HK-2 (cell line): ENCODE results near the gene CBX2.
"Not testable (repeated sequence)": the region's sequence is repeated elsewhere in the genome, so short reads cannot be mapped to it uniquely, and the experiment has no call there.

Experiments used
- DNase-seq: peaks from one replicate; pipeline ENCODE4 v3.0.0-alpha.2; 2018; ENCODE audit not compliant: unreplicated experiment

Gene CBX2

DNA sequence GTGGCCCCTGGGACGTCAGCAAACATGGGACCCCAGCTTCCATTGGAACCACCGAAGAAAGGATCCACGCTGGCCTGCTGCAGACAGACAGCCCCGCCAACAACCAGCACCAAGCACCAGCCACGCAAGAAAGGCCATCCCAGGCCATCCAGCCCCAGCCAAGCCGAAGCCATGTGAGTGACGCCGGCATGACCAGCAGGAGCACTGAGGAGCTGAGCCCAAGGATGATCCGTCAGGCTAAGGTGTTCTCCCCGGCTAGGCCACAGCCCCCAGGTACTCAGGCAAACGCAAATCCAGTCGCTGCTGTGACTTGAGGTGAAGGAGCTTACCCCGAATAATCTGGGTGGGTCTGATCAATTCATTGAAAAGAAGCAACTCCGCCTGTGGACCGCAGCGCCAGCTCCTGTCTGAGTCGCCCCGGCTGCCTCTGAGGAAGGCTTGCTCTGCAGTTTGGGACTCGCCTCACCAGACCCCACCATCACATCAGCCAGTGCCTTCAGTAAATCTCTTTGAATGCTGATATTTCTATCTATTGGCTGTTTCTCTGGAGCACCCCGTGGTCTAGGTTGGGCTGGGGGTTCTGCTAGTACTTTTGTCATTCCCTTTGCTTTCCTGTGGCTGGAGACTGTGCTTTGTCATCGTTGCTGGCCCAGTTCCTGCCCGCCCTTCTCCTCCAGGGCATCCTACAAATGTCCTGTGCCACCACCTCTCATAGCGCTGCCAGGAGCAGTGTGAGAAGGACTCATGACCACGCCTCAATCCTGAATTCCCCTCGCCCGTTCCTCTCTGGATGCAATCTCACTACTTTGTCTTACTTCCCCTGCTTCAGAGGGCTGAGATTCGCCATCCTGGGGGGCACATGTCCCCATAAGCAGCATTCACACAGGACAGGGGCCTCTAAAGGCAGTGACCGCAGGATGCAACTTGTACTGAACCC is 8.1 kb upstream of the CBX2 start:
- DNase-seq, result no peak

DNA sequence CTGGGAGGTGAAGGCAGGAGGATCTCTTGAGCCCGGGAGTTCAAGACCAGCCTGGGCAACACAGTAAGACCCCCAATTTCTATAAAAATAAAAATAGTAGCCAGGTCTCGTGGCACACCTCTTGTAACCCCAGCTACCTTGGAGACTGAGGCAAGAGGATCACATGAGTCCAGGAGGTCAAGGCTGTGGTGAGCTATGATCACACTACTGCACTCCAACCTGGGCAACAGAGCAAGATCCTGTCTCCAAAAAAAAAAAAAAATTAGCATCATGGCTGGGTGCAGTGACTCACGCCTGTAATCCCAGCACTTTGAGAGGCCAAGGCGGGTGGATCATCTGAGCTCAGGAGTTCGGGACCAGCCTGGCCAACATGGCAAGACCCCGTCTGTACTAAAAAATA is 6.7 kb upstream of the CBX2 start:
- DNase-seq, result no peak

DNA sequence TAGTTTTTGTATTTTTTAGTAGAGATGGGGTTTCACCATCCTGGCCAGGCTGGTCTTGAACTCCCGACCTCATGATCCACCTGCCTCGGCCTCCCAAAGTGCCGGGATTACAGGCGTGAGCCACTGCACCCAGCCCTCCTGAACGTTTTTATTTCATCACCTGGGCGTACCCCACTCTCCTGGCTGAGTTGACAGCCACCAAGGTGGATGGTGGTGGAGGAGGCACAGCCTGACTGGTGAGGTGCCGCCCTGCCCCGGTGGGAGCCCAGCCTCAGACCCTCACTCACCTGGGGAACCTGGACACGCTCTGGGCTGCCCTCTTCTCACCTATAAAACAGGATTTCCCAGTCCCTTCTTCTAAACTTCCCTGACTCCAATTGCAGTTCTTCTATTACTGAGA is 5.2 kb upstream of the CBX2 start:
- DNase-seq, result not testable (repeated sequence)

- no peak for DNase-seq
Measured at GRCh38 chr17:79774561-79774975, 3.4 kb upstream of the CBX2 start.

DNA sequence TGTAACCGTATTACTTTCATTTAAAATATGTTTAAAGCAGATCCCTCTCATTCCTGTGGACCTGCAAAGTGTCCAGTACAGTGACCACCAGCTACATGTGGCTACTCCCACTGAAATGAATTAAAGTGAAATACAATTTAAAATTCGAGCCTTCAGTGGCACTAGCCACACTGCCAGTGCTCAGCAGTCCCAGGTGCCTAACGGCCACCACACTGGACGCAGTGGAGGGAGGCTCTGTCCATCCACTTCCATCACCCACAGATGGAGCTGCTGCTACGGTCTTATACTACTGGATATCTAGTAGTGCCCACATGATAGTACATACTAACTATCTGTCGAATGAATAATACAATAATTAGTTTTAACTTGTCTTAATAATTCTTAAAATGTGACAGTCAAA is 2.3 kb upstream of the CBX2 start:
- DNase-seq, result no peak

- DNase-seq, result no peak
Measured at GRCh38 chr17:79776376-79777119, 1.4 kb upstream of the CBX2 start.

GRCh38 chr17:79777120-79777893 is 641 bp upstream of the CBX2 start:
- DNase-seq, result peak; percentile 70

- DNase-seq, result no peak
Measured at GRCh38 chr17:79778504-79779083, 646 bp downstream of the CBX2 start.

DNA sequence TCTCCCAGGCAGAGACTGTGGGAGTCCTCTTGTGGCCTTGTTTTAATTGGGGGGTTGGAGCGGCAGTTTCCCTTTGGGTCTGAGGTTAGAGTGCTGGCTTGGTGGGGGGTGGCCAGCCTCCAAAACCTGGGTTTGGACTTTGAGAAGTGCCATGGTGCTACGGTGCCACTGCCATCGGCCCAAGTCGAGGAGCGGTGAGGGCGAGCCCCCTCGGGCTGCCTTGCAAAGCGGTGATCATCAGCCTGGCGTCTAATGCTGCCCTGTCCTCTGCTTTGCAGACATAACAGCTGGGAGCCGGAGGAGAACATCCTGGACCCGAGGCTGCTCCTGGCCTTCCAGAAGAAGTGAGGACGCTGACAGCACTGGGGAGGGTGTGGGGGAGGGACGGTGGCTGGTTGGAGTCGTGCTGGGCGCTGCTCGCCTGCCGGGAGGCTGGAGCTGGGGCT is 1.2 kb downstream of the CBX2 start:
- no peak for DNase-seq

DNA sequence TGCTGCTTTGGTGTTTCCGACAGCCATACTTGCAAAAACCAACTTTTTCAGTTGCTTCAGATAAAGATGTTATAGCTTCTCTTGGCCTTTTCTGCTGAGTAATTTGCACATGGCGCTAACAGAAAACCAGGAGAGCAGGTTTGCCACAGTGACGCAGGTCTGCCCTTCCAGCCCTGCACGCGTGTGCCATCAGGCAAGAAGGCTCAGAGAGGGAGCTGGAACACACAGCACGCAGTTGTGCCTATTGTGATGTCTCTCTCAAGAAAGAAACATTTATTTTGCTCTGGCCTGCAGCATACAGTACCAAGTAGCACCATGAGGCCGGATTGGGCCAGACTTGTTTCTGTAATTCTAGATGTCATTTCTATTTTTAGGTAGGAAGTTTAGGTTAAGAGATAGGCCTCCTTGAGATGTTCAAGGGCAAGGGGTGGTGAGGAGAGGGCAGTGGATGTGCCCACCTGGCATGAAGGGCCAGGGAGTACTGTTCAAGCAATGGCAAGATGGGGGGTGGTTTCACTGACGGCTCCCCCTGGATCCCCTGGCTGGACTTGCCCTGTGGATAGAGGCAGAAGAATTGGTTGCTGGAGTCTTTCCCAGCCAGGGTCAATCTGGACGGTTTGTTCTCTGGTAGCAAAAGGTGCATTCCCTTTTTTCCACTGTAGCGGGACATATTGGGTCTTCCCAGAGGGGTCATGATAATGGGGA is 1.9 kb downstream of the CBX2 start:
- no peak for DNase-seq

DNA sequence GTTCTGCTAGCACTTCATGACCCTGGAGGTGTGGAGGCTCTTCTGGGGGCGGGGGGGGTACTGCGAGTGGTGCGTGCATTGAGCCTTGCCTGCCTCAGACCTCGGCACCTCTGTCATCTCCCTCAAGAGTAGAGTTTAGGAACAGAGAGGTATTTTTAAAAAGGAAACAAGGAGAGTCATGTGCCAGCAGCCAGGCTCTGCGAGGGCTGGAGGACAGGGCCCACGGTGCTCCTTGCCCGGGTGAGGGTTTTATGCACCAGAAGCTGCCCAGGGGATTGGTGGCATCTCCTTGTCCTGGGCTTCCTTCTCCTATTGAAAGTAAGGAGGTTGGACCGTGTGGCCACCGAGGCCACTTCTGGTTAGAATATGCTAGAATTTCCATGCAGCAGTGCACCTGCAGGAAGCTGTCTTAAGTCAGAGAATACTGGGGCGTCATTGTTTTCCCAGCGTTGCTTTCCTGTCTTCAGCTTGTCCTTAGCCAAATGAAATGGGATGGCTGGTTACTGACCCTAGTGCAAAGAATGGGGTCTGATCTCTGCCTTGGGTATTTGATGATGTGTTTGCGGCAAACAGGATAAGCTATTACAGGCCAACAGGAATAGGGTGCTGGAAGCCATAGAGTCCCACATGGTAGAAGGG is 3.2 kb downstream of the CBX2 start:
- DNase-seq, result no peak

- DNase-seq, result no peak
Measured at GRCh38 chr17:79781736-79782575, 4.0 kb downstream of the CBX2 start.

DNA sequence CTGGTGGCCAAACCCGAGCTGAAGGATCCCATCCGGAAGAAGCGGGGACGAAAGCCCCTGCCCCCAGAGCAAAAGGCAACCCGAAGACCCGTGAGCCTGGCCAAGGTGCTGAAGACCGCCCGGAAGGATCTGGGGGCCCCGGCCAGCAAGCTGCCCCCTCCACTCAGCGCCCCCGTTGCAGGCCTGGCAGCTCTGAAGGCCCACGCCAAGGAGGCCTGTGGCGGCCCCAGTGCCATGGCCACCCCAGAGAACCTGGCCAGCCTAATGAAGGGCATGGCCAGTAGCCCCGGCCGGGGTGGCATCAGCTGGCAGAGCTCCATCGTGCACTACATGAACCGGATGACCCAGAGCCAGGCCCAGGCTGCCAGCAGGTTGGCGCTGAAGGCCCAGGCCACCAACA is 5.9 kb downstream of the CBX2 start:
- no peak for DNase-seq

- DNase-seq, result no peak
Measured at GRCh38 chr17:79784353-79785016, 6.5 kb downstream of the CBX2 start.

DNA sequence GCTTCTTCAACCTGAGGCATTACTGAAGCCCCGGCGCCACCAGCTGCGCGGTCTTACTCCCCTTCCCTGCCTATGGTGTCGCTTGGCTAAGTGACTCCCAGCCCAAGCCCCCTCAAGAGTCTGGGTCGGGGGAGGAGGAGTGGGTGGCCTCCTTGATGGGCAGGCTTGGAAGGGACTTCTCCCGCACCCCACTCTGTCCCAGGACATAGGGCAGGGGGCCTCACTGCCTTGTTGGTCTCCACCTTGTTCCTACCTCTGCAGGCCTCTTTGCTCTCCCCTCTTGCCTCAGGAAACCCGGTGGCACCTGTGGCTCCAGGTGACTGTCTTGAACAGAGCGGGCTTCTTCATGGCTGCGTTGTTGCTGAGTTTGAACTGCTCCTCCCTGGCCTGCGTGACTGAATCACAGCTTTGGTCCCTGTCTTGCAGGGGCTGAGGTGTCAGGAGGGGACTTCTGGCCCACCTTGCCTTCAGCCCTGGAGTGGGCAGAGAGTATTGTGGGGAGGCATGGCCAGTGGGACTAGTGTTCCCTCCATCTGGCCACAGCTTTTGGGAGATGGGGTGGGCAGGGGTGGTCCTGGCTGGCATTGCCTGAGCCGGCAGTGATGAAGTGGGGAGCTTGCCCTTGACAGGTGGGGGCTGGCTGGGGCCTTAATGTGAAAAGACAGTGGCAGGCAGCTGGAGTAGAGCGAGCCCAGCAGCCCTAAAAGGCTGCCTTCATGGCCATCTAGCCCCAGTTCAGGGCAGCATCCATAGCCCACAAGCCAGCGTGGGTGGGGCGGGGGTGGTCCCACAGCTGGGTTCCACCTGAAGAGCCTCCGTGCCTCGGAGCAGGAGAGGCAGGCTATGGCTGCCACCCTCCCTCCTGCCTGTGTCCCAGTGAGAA is 7.3 kb downstream of the CBX2 start:
- no peak for DNase-seq

DNA sequence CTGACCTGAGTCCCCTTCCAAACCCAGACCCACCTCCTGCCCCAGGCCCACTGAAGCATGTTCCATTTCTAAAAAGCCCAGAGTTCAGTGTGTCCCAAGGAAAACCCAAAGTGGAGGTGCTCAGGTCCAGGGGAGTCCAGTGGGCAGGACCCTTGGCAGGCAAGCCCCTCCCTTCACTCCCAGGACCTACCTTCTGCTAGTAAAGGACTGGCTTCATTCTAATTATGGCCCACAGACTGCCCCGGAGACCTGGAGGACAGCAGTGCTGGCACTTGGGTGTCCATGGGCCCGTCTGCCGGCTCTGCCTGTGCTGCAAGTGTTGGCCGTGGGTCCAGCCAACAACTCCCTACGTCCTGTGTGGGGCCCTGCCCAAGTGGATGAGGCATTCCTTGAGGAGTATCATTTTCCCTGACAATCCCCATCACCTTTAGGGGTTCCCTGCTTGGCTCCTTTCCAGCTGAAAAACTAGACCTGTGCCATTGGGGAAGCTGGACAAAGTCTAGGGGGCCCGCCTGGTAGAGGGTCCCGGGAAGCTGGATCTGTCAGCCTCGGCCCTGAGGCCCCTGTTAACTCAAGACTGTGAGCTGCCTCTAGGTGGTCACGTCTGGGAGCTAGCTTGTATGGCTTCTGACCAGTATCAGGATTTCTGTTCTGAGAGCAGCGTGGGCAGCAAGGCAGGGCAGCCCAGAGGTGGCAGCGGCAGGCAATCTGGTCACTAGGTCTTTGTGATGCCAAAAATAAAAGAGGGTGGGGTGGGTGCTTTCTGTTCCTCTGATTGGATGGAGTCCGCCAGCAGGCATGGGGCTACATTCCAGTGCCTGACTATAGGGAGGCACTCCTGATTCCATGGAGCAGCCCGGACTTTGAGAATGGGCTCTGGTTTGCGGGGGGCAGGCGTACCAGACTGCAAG is 8.2 kb downstream of the CBX2 start:
- DNase-seq, result no peak
